ENCODE data around the gene RHOG. TPM values are rescaled to one million over a fixed set of nuclear protein-coding genes. Genes with fewer than 3 reads are reported as not detected.

Gene RHOG
- total RNA-seq, 4 donors from 2014 or later, result 38.0 to 77.4 (median 46.9) TPM

- intact Hi-C loops (cut with DNase I; ENCODE audit: low total_unique reads), result no loop called here
- DNase-seq, result no peak
These were observed 57.8 kb downstream of the RHOG start for GRCh38 chr11:3782963-3783362.

GRCh38 chr11:3781423-3781822 is 59.3 kb downstream of the RHOG start:
- Histone ChIP-seq H3K27ac (peak overlapping the region; percentile 39 to 66 (median 44)), H3K4me3 (no peak overlapping the region), H3K9me3 (no peaks in the 10 kb centered on the region), H3K27me3 (no peaks in the 10 kb centered on the region), H3K4me1 (peaks cover 22 to 24% of the 10 kb centered on the region in 2 donors), H3K36me3 (peaks cover 0 to 28% of the 10 kb centered on the region in 2 donors)
- peak; percentile 43 to 58 for ATAC-seq
- no peak for TF ChIP-seq POLR2A (IDR thresholded peaks at IDR 0.05)
- TF ChIP-seq CTCF (IDR thresholded peaks at IDR 0.05 in 4 of 5, conservative IDR thresholded peaks at IDR 0.05 in 1 of 5), result no peak
- in situ Hi-C loops (cut with MboI; ENCODE audit: low sequenced_read_pairs in 4 of 4) (no loop called here), intact Hi-C loops (cut with DNase I; ENCODE audit: low total_unique reads) (no loop called here)
- DNase-seq, result no peak

More at GRCh38 chr11:3782963-3783362, 57.8 kb downstream of the RHOG start:
- H3K27me3 ChIP-seq, result no peaks in the 10 kb centered on the region
- H3K9me3 ChIP-seq, result no peaks in the 10 kb centered on the region
- ATAC-seq, result no peak
- H3K4me1 ChIP-seq, result peaks cover 22 to 31% of the 10 kb centered on the region in 2 donors
- peak overlapping the region in 2 of 4 donors; percentile 42 to 66 for H3K27ac ChIP-seq
- no peak for TF ChIP-seq CTCF (IDR thresholded peaks at IDR 0.05 in 4 of 5, conservative IDR thresholded peaks at IDR 0.05 in 1 of 5)
- TF ChIP-seq POLR2A (IDR thresholded peaks at IDR 0.05), result no peak
- in situ Hi-C loops (cut with MboI; ENCODE audit: low sequenced_read_pairs in 4 of 4), result no loop called here
- H3K4me3 ChIP-seq, result no peak overlapping the region
- H3K36me3 ChIP-seq, result peaks cover 0 to 21% of the 10 kb centered on the region in 2 donors

Other genes with a start within 250 kb of the RHOG start
- 1 to 10 TPM; 1.1 to 8.5 (median 2.2) TPM for gene ART5, start 199.0 kb downstream of the RHOG start, total RNA-seq
- 10 to 100 TPM; 23.2 to 94.9 (median 41.7) TPM for gene ART1, start 195.8 kb downstream of the RHOG start, total RNA-seq
- gene CHRNA10, start 169.6 kb downstream of the RHOG start, total RNA-seq, result 1 to 10 TPM in 1 of 4 donors, under 1 TPM in 1, not detected in 2; 0.24 to 3.3 TPM
- gene NUP98, start 43.4 kb downstream of the RHOG start, total RNA-seq, result 100 to 1,000 TPM in 2 of 4 donors, 10 to 100 TPM in 2; 65.2 to 128 (median 102) TPM
- gene PGAP2, start 32.4 kb downstream of the RHOG start, total RNA-seq, result 1 to 10 TPM; 4.6 to 8.0 (median 6.5) TPM
- 100 to 1,000 TPM in 1 of 4 donors, 10 to 100 TPM in 3; 45.9 to 132 (median 87.3) TPM for gene STIM1, start 14.7 kb upstream of the RHOG start, total RNA-seq

Data from gastrocnemius medialis (tissue), 4 donors.